ENCODE measurements around the gene NALF2.

DNA sequence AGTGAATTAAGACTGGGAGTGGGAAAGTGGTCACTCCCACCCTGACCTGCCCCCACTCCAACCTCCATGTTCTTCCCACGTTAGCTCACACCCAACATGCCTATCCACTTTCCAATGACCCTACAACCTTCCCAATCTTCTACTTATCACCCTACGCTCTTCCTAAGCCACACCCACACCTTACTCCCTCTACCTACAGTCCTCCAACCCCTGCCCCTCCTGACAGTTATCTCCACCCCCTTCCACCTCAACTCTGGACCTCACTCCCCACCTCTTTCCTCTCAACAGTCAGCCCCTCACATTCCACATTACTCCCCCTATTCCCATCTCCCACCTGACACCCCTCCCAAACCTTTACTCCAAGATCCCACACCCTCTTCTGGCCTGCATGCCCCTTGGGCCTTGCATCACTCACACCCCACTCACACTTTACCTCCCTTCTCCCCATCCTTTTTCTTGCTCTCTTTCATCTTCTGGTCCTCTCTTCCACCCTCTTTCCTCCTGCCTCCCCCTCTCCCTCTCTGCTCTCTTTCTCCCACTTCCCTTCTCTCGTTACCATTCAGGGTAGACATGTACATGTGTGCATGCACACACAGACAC is 6.9 kb downstream of the NALF2 start:
- TF ChIP-seq, protein P1, sequence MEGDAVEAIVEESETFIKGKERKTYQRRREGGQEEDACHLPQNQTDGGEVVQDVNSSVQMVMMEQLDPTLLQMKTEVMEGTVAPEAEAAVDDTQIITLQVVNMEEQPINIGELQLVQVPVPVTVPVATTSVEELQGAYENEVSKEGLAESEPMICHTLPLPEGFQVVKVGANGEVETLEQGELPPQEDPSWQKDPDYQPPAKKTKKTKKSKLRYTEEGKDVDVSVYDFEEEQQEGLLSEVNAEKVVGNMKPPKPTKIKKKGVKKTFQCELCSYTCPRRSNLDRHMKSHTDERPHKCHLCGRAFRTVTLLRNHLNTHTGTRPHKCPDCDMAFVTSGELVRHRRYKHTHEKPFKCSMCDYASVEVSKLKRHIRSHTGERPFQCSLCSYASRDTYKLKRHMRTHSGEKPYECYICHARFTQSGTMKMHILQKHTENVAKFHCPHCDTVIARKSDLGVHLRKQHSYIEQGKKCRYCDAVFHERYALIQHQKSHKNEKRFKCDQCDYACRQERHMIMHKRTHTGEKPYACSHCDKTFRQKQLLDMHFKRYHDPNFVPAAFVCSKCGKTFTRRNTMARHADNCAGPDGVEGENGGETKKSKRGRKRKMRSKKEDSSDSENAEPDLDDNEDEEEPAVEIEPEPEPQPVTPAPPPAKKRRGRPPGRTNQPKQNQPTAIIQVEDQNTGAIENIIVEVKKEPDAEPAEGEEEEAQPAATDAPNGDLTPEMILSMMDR (IDR thresholded peaks at IDR 0.05 in 8 of 11, conservative IDR thresholded peaks at IDR 0.05 in 3 of 11), result no peak
- TF ChIP-seq POLR2A (IDR thresholded peaks at IDR 0.05) (no peak), POLR2AphosphoS5 (IDR thresholded peaks at IDR 0.05) (no peak)

All from spleen (tissue), 7 donors.